ENCODE results near the gene ENKUR. TPM values are rescaled to one million over a fixed set of nuclear protein-coding genes. Genes with fewer than 3 reads are reported as not detected.

The ENKUR gene
- total and polyA plus RNA-seq, 2 experiments from 2014 or later = 0.44 TPM; not detected in 1

Small RNAs within 50 kb of the gene (small RNA-seq; reads per million reads assigned to genes)
- not detected for gene AL512598.1 (ENCODE audit: low replicate concordance)

Other genes starting within 250 kb of the ENKUR start
- gene PRTFDC1, start 63.6 kb downstream of the ENKUR start, total RNA-seq (2014; rRNA removed; shearing (Covaris generic)) = 5.3 and 7.9 TPM in 2 replicates
- gene PRTFDC1, start 63.6 kb downstream of the ENKUR start, polyA plus RNA-seq (2016; fragmentation: Nextera tagmentation; extraction: Ambion mirVana) = 7.6 and 9.1 TPM in 2 replicates
- 5.8 and 7.3 TPM in 2 replicates for gene THNSL1, start 454 bp upstream of the ENKUR start, total RNA-seq (2014; rRNA removed; shearing (Covaris generic))
- 2.6 TPM in 2 replicates for gene THNSL1, start 454 bp upstream of the ENKUR start, polyA plus RNA-seq (2016; fragmentation: Nextera tagmentation; extraction: Ambion mirVana)
- gene GPR158, start 158.8 kb upstream of the ENKUR start, total RNA-seq (2014; rRNA removed; shearing (Covaris generic)) = 1.3 and 1.5 TPM in 2 replicates
- 0.07 and 0.13 TPM in 2 replicates for gene GPR158, start 158.8 kb upstream of the ENKUR start, polyA plus RNA-seq (2016; fragmentation: Nextera tagmentation; extraction: Ambion mirVana)

Measured in GM23338 (cell line).